ENCODE measurements around the gene ZNF497.

The ZNF497 gene

GRCh38 chr19:58346961-58347929 is 15.3 kb downstream of the ZNF497 start:
- Histone ChIP-seq H3K9me3 (ENCODE audit: control insufficient read depth, insufficient read depth, low read depth, low read length) (no peaks in the 10 kb centered on the region), H3K36me3 (ENCODE audit: control insufficient read depth in 2 of 2, insufficient read depth in 1 of 2, low read length in 2 of 2) (no peaks in the 10 kb centered on the region; a peak in 1 of 3 replicates), H3K4me3 (ENCODE audit: low read depth, low read length) (peak overlapping the region; percentile 79), H3K27ac (ENCODE audit: extremely low read depth, low read depth, low read length) (peak overlapping the region; percentile 34; the same call in 1 of the 2 replicates), H3K4me1 (ENCODE audit: control insufficient read depth, insufficient read depth, low read length) (no peaks in the 10 kb centered on the region)
- POLR2A ChIA-PET = interaction anchor here (0.6 to 3.0 kb wide), 12 partner anchors 15 to 1063 kb away, joined by 3 to 29 read pairs (median 4); partner anchors contain the start of genes ZBTB45, ZNF497, ZNF584 and ZNF8
- CTCF ChIA-PET = interaction anchor here (0.7 to 1.6 kb wide), 3 partner anchors 13 to 19 kb away, joined by 3 to 9 read pairs (median 3); partner anchors contain the start of gene ZNF497
- no peak for TF ChIP-seq ZNF530 (tag by site-specific recombination; IDR thresholded peaks at IDR 0.05; ENCODE audit: low read depth)
- TF ChIP-seq, protein P1, sequence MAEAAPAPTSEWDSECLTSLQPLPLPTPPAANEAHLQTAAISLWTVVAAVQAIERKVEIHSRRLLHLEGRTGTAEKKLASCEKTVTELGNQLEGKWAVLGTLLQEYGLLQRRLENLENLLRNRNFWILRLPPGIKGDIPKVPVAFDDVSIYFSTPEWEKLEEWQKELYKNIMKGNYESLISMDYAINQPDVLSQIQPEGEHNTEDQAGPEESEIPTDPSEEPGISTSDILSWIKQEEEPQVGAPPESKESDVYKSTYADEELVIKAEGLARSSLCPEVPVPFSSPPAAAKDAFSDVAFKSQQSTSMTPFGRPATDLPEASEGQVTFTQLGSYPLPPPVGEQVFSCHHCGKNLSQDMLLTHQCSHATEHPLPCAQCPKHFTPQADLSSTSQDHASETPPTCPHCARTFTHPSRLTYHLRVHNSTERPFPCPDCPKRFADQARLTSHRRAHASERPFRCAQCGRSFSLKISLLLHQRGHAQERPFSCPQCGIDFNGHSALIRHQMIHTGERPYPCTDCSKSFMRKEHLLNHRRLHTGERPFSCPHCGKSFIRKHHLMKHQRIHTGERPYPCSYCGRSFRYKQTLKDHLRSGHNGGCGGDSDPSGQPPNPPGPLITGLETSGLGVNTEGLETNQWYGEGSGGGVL (tag by site-specific recombination; IDR thresholded peaks at IDR 0.05) = no peak
- TF ChIP-seq ZNF692 (tag by site-specific recombination; IDR thresholded peaks at IDR 0.05) = peak; percentile 71; the same call in 1 of the 2 replicates
- 0 out of 2 replicates have a peak, but pooled peaks have one; percentile 36 for TF ChIP-seq PRDM10 (tag by site-specific recombination; IDR thresholded peaks at IDR 0.05)
- TF ChIP-seq ZNF302 (tag by site-specific recombination; IDR thresholded peaks at IDR 0.05; ENCODE audit: low read depth) = no peak
- 0 out of 2 replicates have a peak, but pooled peaks have one; percentile 8 for TF ChIP-seq ZNF596 (tag by site-specific recombination; IDR thresholded peaks at IDR 0.05)
- TF ChIP-seq KLF10 (tag by site-specific recombination; IDR thresholded peaks at IDR 0.05) = peak; percentile 53; the same call in 1 of the 2 replicates
- TF ChIP-seq, protein P2, sequence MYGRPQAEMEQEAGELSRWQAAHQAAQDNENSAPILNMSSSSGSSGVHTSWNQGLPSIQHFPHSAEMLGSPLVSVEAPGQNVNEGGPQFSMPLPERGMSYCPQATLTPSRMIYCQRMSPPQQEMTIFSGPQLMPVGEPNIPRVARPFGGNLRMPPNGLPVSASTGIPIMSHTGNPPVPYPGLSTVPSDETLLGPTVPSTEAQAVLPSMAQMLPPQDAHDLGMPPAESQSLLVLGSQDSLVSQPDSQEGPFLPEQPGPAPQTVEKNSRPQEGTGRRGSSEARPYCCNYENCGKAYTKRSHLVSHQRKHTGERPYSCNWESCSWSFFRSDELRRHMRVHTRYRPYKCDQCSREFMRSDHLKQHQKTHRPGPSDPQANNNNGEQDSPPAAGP (tag by site-specific recombination; IDR thresholded peaks at IDR 0.05) = peak; percentile 63
- no peak for TF ChIP-seq FEZF1 (tag by site-specific recombination; IDR thresholded peaks at IDR 0.05)
- no peak for TF ChIP-seq ZNF202 (tag by site-specific recombination; IDR thresholded peaks at IDR 0.05; ENCODE audit: borderline replicate concordance)
- TF ChIP-seq ZFP37 (tag by site-specific recombination; IDR thresholded peaks at IDR 0.05) = no peak
- peak; percentile 34; the same call in 1 of the 2 replicates for TF ChIP-seq ZNF843 (tag by site-specific recombination; IDR thresholded peaks at IDR 0.05)
- peak; percentile 30; the same call in 1 of the 2 replicates for TF ChIP-seq SP2 (tag by site-specific recombination; IDR thresholded peaks at IDR 0.05)
- peak; percentile 66; the same call in 1 of the 2 replicates for TF ChIP-seq SCRT2 (tag by site-specific recombination; IDR thresholded peaks at IDR 0.05)
- TF ChIP-seq, protein P3, sequence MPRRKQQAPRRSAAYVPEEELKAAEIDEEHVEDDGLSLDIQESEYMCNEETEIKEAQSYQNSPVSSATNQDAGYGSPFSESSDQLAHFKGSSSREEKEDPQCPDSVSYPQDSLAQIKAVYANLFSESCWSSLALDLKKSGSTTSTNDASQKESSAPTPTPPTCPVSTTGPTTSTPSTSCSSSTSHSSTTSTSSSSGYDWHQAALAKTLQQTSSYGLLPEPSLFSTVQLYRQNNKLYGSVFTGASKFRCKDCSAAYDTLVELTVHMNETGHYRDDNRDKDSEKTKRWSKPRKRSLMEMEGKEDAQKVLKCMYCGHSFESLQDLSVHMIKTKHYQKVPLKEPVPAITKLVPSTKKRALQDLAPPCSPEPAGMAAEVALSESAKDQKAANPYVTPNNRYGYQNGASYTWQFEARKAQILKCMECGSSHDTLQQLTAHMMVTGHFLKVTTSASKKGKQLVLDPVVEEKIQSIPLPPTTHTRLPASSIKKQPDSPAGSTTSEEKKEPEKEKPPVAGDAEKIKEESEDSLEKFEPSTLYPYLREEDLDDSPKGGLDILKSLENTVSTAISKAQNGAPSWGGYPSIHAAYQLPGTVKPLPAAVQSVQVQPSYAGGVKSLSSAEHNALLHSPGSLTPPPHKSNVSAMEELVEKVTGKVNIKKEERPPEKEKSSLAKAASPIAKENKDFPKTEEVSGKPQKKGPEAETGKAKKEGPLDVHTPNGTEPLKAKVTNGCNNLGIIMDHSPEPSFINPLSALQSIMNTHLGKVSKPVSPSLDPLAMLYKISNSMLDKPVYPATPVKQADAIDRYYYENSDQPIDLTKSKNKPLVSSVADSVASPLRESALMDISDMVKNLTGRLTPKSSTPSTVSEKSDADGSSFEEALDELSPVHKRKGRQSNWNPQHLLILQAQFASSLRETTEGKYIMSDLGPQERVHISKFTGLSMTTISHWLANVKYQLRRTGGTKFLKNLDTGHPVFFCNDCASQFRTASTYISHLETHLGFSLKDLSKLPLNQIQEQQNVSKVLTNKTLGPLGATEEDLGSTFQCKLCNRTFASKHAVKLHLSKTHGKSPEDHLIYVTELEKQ (tag by site-specific recombination; IDR thresholded peaks at IDR 0.05; ENCODE audit: borderline replicate concordance) = no peak
- TF ChIP-seq, protein P4, sequence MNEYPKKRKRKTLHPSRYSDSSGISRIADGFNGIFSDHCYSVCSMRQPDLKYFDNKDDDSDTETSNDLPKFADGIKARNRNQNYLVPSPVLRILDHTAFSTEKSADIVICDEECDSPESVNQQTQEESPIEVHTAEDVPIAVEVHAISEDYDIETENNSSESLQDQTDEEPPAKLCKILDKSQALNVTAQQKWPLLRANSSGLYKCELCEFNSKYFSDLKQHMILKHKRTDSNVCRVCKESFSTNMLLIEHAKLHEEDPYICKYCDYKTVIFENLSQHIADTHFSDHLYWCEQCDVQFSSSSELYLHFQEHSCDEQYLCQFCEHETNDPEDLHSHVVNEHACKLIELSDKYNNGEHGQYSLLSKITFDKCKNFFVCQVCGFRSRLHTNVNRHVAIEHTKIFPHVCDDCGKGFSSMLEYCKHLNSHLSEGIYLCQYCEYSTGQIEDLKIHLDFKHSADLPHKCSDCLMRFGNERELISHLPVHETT (tag by site-specific recombination; IDR thresholded peaks at IDR 0.05) = no peak
- TF ChIP-seq ZFP69B (tag by site-specific recombination; IDR thresholded peaks at IDR 0.05) = no peak
- TF ChIP-seq ZNF184 (tag by site-specific recombination; IDR thresholded peaks at IDR 0.05) = no peak
- TF ChIP-seq ZNF664 (tag by site-specific recombination; IDR thresholded peaks at IDR 0.05) = no peak
- peak; percentile 82; the same call in 1 of the 2 replicates for TF ChIP-seq PBX3 (CRISPR knock-in tag; IDR thresholded peaks at IDR 0.05)
- TF ChIP-seq GLIS1 (tag by site-specific recombination; IDR thresholded peaks at IDR 0.05) = peak; percentile 56
